Ishikawa (cell line): Measurements from ENCODE around the gene ANK3.

ENCODE experiments used
- CEBPB ChIP-seq: IDR thresholded peaks from 2 replicates; pipeline ENCODE4 v1.6.1; 2012
- CREB1 ChIP-seq: IDR thresholded peaks from 2 replicates; pipeline ENCODE4 v1.6.1; 2012; ENCODE audit warnings: low read depth
- EP300 ChIP-seq: IDR thresholded peaks from 2 replicates; pipeline ENCODE4 v1.6.1; 2012; ENCODE audit warnings: borderline replicate concordance
- FOXM1 ChIP-seq: IDR thresholded peaks from 2 replicates; pipeline ENCODE4 v1.6.1; 2012; ENCODE audit warnings: low read depth, borderline replicate concordance
- NFIC ChIP-seq: IDR thresholded peaks from 2 replicates; pipeline ENCODE4 v1.6.1; 2012
- RAD21 ChIP-seq: IDR thresholded peaks from 2 replicates; pipeline ENCODE4 v1.6.1; 2012; ENCODE audit warnings: low read depth
- TAF1 ChIP-seq: IDR thresholded peaks from 2 replicates; pipeline ENCODE4 v1.6.1; 2012; ENCODE audit warnings: low read depth, mild to moderate bottlenecking
- YY1 ChIP-seq: IDR thresholded peaks from 2 replicates; pipeline ENCODE4 v1.6.1; 2012; ENCODE audit warnings: low read depth
- ZBTB7A ChIP-seq: IDR thresholded peaks from 2 replicates; pipeline ENCODE4 v1.6.1; 2012; ENCODE audit warnings: low read depth
- TF ChIP-seq, protein P1 (sequence below): IDR thresholded peaks from 2 replicates; pipeline ENCODE4 v1.6.1; 2012
- TF ChIP-seq, protein P2 (sequence below): IDR thresholded peaks from 2 replicates; pipeline ENCODE4 v1.6.1; 2012; ENCODE audit warnings: low read depth, mild to moderate bottlenecking

DNA sequence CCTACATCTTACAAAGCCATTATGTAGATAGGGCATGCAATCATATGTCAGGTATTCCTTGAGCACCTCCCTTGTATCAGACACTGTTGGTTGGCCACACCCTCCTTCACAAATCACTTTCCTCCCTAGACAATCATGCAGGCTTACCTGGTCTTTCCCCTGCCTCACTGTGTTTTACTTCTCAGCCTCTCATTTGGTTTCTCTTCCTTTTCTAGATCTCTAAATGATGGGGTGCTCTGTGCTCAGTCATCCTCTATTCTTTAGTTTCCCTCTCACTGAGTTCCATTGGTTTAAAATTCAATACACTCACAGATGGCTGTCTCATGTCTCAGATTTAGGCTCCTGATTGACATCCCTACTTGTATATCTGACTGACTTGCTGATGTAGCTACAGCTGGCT lies 31.4 kb downstream of the ANK3 start:
- TF ChIP-seq CREB1 (no peak), TAF1 (no peak), NFIC (no peak), ZBTB7A (no peak), EP300 (no peak), CEBPB (no peak), RAD21 (no peak), FOXM1 (no peak), YY1 (no peak)
- TF ChIP-seq, protein P1, sequence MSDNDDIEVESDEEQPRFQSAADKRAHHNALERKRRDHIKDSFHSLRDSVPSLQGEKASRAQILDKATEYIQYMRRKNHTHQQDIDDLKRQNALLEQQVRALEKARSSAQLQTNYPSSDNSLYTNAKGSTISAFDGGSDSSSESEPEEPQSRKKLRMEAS, result no peak
- TF ChIP-seq, protein P2, sequence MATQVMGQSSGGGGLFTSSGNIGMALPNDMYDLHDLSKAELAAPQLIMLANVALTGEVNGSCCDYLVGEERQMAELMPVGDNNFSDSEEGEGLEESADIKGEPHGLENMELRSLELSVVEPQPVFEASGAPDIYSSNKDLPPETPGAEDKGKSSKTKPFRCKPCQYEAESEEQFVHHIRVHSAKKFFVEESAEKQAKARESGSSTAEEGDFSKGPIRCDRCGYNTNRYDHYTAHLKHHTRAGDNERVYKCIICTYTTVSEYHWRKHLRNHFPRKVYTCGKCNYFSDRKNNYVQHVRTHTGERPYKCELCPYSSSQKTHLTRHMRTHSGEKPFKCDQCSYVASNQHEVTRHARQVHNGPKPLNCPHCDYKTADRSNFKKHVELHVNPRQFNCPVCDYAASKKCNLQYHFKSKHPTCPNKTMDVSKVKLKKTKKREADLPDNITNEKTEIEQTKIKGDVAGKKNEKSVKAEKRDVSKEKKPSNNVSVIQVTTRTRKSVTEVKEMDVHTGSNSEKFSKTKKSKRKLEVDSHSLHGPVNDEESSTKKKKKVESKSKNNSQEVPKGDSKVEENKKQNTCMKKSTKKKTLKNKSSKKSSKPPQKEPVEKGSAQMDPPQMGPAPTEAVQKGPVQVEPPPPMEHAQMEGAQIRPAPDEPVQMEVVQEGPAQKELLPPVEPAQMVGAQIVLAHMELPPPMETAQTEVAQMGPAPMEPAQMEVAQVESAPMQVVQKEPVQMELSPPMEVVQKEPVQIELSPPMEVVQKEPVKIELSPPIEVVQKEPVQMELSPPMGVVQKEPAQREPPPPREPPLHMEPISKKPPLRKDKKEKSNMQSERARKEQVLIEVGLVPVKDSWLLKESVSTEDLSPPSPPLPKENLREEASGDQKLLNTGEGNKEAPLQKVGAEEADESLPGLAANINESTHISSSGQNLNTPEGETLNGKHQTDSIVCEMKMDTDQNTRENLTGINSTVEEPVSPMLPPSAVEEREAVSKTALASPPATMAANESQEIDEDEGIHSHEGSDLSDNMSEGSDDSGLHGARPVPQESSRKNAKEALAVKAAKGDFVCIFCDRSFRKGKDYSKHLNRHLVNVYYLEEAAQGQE, result no peak
